Non-pigmented ciliary epithelial cell (primary cell): ENCODE data around the gene SPTBN1.

Experiments used
- DNase-seq: peaks from one replicate; pipeline ENCODE4 v3.0.0-alpha.2; 2010; ENCODE audit warnings: low read depth

Gene SPTBN1

GRCh38 chr2:54434229-54434628, 21.9 kb upstream of the SPTBN1 start:
- no peak for DNase-seq

GRCh38 chr2:54434711-54435110, 21.4 kb upstream of the SPTBN1 start:
- no peak for DNase-seq

GRCh38 chr2:54435325-54436226, 20.6 kb upstream of the SPTBN1 start:
- DNase-seq = no peak

GRCh38 chr2:54437588-54437987, 18.5 kb upstream of the SPTBN1 start:
- DNase-seq = no peak

GRCh38 chr2:54438271-54438670, 17.9 kb upstream of the SPTBN1 start:
- no peak for DNase-seq

- DNase-seq = no peak
Observed at GRCh38 chr2:54439582-54439981, 16.5 kb upstream of the SPTBN1 start.

GRCh38 chr2:54440050-54440449, 16.1 kb upstream of the SPTBN1 start:
- DNase-seq = no peak

- DNase-seq = no peak
Observed at GRCh38 chr2:54444503-54444902, 11.6 kb upstream of the SPTBN1 start.

- DNase-seq = no peak
Observed at GRCh38 chr2:54446122-54446521, 10.0 kb upstream of the SPTBN1 start.

- no peak for DNase-seq
Observed at GRCh38 chr2:54446625-54447024, 9.5 kb upstream of the SPTBN1 start.

- no peak for DNase-seq
Observed at GRCh38 chr2:54454548-54455130, 1.5 kb upstream of the SPTBN1 start.

- DNase-seq = no peak
Observed at GRCh38 chr2:54455131-54455562, 980 bp upstream of the SPTBN1 start.

GRCh38 chr2:54456362-54456611, 160 bp downstream of the SPTBN1 start:
- DNase-seq = no peak

- DNase-seq = no peak
Observed at GRCh38 chr2:54456612-54457322, 640 bp downstream of the SPTBN1 start.

GRCh38 chr2:54457323-54458023, 1.3 kb downstream of the SPTBN1 start:
- no peak for DNase-seq

GRCh38 chr2:54459037-54459441, 2.9 kb downstream of the SPTBN1 start:
- DNase-seq = no peak

- no peak for DNase-seq
Observed at GRCh38 chr2:54461261-54461660, 5.1 kb downstream of the SPTBN1 start.

GRCh38 chr2:54464341-54464740, 8.2 kb downstream of the SPTBN1 start:
- DNase-seq = no peak

GRCh38 chr2:54465143-54465542, 9.0 kb downstream of the SPTBN1 start:
- no peak for DNase-seq

GRCh38 chr2:54466870-54467269, 10.7 kb downstream of the SPTBN1 start:
- DNase-seq = no peak

GRCh38 chr2:54468673-54469072, 12.5 kb downstream of the SPTBN1 start:
- DNase-seq = no peak

- DNase-seq = no peak
Observed at GRCh38 chr2:54469484-54470053, 13.4 kb downstream of the SPTBN1 start.
